Measurements from ENCODE around the gene P2RY2.

P2RY2 gene

DNA sequence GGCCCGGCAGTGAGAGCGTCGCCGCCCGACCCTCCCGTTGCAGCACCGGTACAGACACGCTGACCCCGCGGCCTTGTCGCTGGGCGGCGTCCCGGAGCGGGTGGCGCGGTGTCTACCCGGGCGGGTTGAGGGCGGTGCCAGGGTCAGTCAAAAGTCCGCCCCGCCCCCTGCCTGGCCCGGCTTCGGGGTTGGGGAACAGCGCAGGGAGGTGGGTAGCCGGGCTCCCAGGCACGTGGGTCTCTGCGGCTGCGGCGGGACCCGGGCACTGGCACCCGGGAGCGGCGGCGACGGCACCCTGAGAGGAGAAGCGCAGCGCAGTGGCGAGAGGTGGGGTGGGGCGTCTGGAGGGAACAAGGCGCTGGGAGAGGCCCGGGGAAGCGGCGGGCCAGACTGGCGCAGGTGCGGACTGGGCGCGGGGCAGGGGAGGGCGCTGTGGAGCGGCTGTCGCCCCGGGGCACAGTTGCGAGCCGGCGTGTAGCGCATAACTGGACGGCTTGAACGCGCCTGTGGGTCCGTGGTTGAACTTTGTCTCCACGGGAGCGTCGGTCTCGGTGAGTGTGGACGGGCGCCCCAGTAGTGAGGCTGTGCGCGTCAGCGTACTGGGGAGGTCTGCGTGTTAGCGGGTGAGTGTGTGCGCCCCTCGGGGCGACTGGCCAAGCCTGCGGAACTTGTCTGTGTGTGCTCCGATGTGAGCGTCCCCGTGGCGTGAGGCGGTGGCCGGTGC is at the start of gene P2RY2:
Gene P2RY2, plus strand, starts transcription at position 176 of the 724 bp plus-strand sequence. CDS start 15,879 bp downstream, outside the sequence.
- H3K4me3 ChIP-seq (ENCODE audit: low read depth, low read length) = peak within 1 kb of the TSS; percentile 52

GRCh38 chr11:73168925-73169579 is 49.0 kb upstream of the P2RY2 start:
- no peak overlapping the region for H3K4me3 ChIP-seq (ENCODE audit: low read depth, low read length)

- H3K4me3 ChIP-seq (ENCODE audit: low read depth, low read length) = no peak overlapping the region
These were observed 47.9 kb upstream of the P2RY2 start for GRCh38 chr11:73170140-73170539.

GRCh38 chr11:73171436-73172161 is 46.5 kb upstream of the P2RY2 start:
- no peak overlapping the region for H3K4me3 ChIP-seq (ENCODE audit: low read depth, low read length)

- H3K4me3 ChIP-seq (ENCODE audit: low read depth, low read length) = no peak overlapping the region
These were observed 45.0 kb upstream of the P2RY2 start for GRCh38 chr11:73172992-73173656.

GRCh38 chr11:73173755-73174494 is 44.2 kb upstream of the P2RY2 start:
- no peak overlapping the region for H3K4me3 ChIP-seq (ENCODE audit: low read depth, low read length)

GRCh38 chr11:73174495-73174791 is 43.6 kb upstream of the P2RY2 start:
- H3K4me3 ChIP-seq (ENCODE audit: low read depth, low read length) = no peak overlapping the region

DNA sequence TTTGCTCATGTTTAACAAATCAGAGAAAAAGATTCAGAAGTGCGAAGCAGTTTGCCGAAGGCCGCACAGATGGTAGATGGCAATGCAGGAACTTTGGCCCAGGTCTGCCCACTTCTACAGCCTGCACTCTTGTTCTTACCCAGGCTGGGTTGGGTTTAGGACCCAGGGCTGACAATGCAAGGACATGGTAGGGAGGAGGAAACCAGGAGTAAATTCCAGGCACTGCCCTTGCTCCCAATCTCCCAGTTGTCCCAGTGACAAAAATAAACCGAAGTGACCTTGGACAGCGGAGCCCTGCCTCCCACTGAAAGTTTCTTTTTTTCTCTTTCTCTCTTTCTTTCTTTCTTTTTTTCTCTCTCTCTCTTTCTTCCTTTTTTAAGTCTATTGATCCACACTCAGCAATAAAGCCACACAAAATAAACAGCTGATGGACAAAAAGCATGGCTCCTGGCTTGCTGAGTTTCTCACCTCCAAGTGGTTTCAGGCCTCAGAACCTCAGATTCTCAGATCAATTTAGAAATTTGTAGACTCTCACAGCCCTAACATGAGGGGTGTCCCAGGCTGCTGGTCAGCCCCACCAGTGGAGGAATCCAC is 42.4 kb upstream of the P2RY2 start:
- H3K4me3 ChIP-seq (ENCODE audit: low read depth, low read length) = no peak overlapping the region

GRCh38 chr11:73176145-73176873 is 41.8 kb upstream of the P2RY2 start:
- H3K4me3 ChIP-seq (ENCODE audit: low read depth, low read length) = no peak overlapping the region

DNA sequence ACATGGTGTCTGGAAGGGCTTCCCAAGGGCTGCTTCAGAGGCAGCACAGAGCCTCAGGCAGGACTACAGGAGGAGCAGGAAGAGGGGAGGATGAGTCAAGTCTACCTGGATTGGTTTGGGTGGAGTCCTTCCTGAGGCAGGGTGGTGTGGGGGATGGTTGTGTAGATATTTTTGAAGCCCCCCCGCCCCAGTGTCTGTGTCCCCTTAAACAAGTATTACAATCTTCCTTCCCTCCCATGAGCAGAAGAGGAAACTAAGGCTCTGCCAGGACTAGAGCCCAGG is 41.3 kb upstream of the P2RY2 start:
- no peak overlapping the region for H3K4me3 ChIP-seq (ENCODE audit: low read depth, low read length)

DNA sequence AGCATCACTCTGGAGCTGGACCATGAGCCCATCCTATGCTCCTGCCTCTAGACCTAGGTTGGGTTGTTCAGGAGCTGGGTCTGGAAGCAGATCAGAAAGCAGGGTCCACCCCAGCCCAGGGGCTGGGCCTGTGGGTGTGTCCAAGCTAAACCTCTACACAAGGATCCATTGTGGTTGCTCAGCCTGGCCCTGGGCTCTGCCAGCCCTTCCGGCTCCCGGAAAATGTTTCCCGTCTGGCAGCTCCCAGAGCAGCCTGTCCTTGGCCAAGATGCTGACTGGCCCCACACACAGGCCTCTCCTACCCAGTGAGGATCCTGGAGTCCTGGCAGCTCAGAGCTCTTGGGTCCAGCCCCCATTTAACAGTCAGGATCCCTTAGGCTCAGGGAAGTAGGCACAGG is 40.7 kb upstream of the P2RY2 start:
- H3K4me3 ChIP-seq (ENCODE audit: low read depth, low read length) = no peak overlapping the region

- no peak overlapping the region for H3K4me3 ChIP-seq (ENCODE audit: low read depth, low read length)
These were observed 40.1 kb upstream of the P2RY2 start for GRCh38 chr11:73177778-73178539.

- no peak overlapping the region for H3K4me3 ChIP-seq (ENCODE audit: low read depth, low read length)
These were observed 39.4 kb upstream of the P2RY2 start for GRCh38 chr11:73178681-73179080.

DNA sequence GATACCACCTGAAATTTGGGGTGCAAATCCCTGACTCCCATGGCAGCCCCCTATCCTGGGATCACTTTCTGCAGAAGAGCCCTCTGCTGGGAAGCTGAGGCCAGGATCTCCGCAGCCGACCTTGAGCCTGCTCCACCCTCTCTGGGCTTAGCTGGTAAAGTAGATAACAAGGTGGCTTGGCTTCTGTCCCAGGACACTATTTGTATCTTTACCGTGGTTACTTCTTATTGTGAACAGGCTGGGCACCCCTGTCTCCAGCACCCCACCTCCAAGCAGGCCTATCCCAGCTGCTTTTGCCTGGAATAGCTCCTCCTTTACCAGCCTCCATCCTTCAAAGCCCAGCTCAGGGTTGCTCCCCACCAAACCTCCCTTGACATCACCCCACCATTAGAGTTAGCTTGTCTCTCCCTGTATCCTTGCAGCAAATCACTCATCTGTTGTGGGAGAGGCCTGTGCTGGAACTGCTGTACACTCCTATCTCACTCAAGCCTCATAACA is 35.2 kb upstream of the P2RY2 start:
- H3K4me3 ChIP-seq (ENCODE audit: low read depth, low read length) = no peak overlapping the region

DNA sequence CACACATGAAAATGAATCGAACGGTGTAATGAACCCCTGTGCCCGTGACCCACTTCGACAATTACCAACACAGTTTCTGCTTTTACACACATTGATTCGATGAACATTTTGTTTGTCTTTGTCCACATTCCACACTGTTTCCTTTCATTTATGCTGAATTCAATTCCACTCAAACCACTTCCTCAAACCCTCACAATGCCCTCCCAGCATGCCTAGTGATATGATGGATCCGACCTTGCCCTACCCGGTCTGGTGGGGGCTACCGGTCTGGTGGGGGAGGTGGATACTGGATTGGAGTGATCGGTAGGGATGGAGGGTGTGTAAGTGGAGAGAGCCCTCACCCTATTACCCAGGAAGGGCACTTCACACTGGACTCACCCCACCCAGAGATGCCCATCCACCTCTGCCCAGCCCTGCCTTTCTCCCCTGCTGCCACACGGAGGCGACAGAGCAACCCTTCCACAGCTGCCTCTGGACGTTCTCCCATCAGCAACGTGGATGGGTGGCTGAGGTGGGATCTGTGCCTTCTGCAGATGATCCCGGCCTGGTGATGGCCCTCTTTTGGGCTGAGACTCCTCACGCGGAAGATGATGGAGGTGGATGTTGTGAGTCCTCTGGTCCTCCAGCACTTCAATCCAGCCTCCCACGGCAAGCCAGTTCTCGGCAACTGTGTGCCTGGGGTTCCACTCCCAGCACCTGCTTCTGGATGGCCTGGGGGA is 33.0 kb upstream of the P2RY2 start:
- H3K4me3 ChIP-seq (ENCODE audit: low read depth, low read length) = no peak overlapping the region

- H3K4me3 ChIP-seq (ENCODE audit: low read depth, low read length) = no peak overlapping the region
These were observed 32.3 kb upstream of the P2RY2 start for GRCh38 chr11:73185680-73186293.

GRCh38 chr11:73186294-73186850 is 31.7 kb upstream of the P2RY2 start:
- H3K4me3 ChIP-seq (ENCODE audit: low read depth, low read length) = no peak overlapping the region

GRCh38 chr11:73186886-73187285 is 31.2 kb upstream of the P2RY2 start:
- H3K4me3 ChIP-seq (ENCODE audit: low read depth, low read length) = no peak overlapping the region

Data from iPS-11a (cell line).